OCI-LY1 (cell line): Measurements from ENCODE around the gene GABRD.
"Not testable (repeated sequence)": the region's sequence is repeated elsewhere in the genome, so short reads cannot be mapped to it uniquely, and the experiment has no call there.

ENCODE experiments used
- H2AFZ ChIP-seq: fragments of 200-600 bp; sonication (generic), shearing (Covaris generic); 2 replicates; pipeline ENCODE4 v1.6.0; 2014; ENCODE audit warnings: antibody characterized with exemption, mild to moderate bottlenecking, low read length
- H3F3A ChIP-seq: fragments of 200-600 bp; sonication (generic), shearing (Covaris generic); 2 replicates; pipeline ENCODE4 v1.6.0; 2014; ENCODE audit warnings: mild to moderate bottlenecking, antibody characterized with exemption, low read length, moderate library complexity; ENCODE audit not compliant: insufficient read depth
- H3K27ac ChIP-seq: fragments of 200-600 bp; sonication (generic); 2 replicates; pipeline ENCODE4 v1.5.1; 2014; ENCODE audit warnings: low read length, mixed run types, mild to moderate bottlenecking, low read depth; ENCODE audit not compliant: poor library complexity, severe bottlenecking
- H3K27me3 ChIP-seq: fragments of 200-600 bp; sonication (generic); 2 replicates; pipeline ENCODE4 v1.6.0; 2014; ENCODE audit warnings: antibody characterized with exemption, mild to moderate bottlenecking, low read length, moderate library complexity; ENCODE audit not compliant: insufficient read depth
- H3K36me3 ChIP-seq: fragments of 200-600 bp; sonication (generic); 2 replicates; pipeline ENCODE4 v1.6.1; 2014; ENCODE audit warnings: mild to moderate bottlenecking, antibody characterized with exemption, low read length, moderate library complexity, mixed read lengths; ENCODE audit not compliant: insufficient read depth
- H3K4me1 ChIP-seq: fragments of 200-600 bp; sonication (generic); 2 replicates; pipeline ENCODE4 v1.5.1; 2014; ENCODE audit warnings: mild to moderate bottlenecking, low read length, moderate library complexity; ENCODE audit not compliant: insufficient read depth, severe bottlenecking
- H3K4me2 ChIP-seq: fragments of 200-600 bp; sonication (generic), shearing (Covaris generic); 2 replicates; pipeline ENCODE4 v1.6.1; 2014; ENCODE audit warnings: low read length
- H3K4me3 ChIP-seq: fragments of 200-600 bp; sonication (generic); 2 replicates; pipeline ENCODE4 v1.5.1; 2014; ENCODE audit warnings: low read length, low read depth, mild to moderate bottlenecking, mixed read lengths; ENCODE audit not compliant: poor library complexity, severe bottlenecking
- H3K79me2 ChIP-seq: fragments of 200-600 bp; shearing (Covaris generic); 2 replicates; pipeline ENCODE4 v1.6.1; 2016; ENCODE audit warnings: mixed run types, low read length, mixed read lengths; ENCODE audit not compliant: insufficient read depth
- H3K9ac ChIP-seq: fragments of 200-600 bp; sonication (generic), shearing (Covaris generic); 2 replicates; pipeline ENCODE4 v1.6.1; 2014; ENCODE audit warnings: mild to moderate bottlenecking, low read length, mixed read lengths
- H3K9me2 ChIP-seq: fragments of 200-600 bp; sonication (generic), shearing (Covaris generic); 2 replicates; pipeline ENCODE4 v1.6.1; 2014; ENCODE audit warnings: low read depth, mild to moderate bottlenecking, low read length, mixed read lengths
- H3K9me3 ChIP-seq: fragments of 200-600 bp; shearing (Covaris generic); 2 replicates; pipeline ENCODE4 v1.6.1; 2014; ENCODE audit warnings: low read length, mixed read lengths
- H4K20me1 ChIP-seq: fragments of 200-600 bp; sonication (generic), shearing (Covaris generic); 2 replicates; pipeline ENCODE4 v1.6.0; 2016; ENCODE audit warnings: mild to moderate bottlenecking, low read length; ENCODE audit not compliant: insufficient read depth
- CTCF ChIP-seq: fragments of 200-600 bp; sonication (generic), shearing (Covaris generic); IDR thresholded peaks from 2 replicates; pipeline ENCODE4 v1.5.1; 2017; ENCODE audit warnings: mild to moderate bottlenecking, antibody characterized with exemption, low read length, moderate library complexity, mixed read lengths
- EZH2 ChIP-seq: fragments of 200-600 bp; sonication (generic), shearing (Covaris generic); IDR thresholded peaks from 2 replicates; pipeline ENCODE4 v1.8.0; 2017; ENCODE audit warnings: borderline replicate concordance, mixed run types, mild to moderate bottlenecking, antibody characterized with exemption, low read length, moderate library complexity, mixed read lengths

GABRD gene

GRCh38 chr1:1980467-1981141 lies 38.5 kb upstream of the GABRD start:
- no peak for TF ChIP-seq CTCF
- no peak for TF ChIP-seq EZH2
- no peaks in the 10 kb centered on the region for H3K79me2 ChIP-seq

GRCh38 chr1:1981142-1981500 lies 38.0 kb upstream of the GABRD start:
- H3K79me2 ChIP-seq, result no peaks in the 10 kb centered on the region

More at GRCh38 chr1:1980467-1981141, 38.5 kb upstream of the GABRD start:
- Histone ChIP-seq H3K36me3 (no peaks in the 10 kb centered on the region), H3K4me3 (no peak overlapping the region), H3K27me3 (no peaks in the 10 kb centered on the region), H3K9me3 (no peaks in the 10 kb centered on the region), H3K4me1 (no peaks in the 10 kb centered on the region), H2AFZ (no peak overlapping the region), H3K27ac (no peak overlapping the region), H3K4me2 (no peak overlapping the region), H4K20me1 (no peaks in the 10 kb centered on the region), H3K9ac (no peak overlapping the region), H3F3A (no peaks in the 10 kb centered on the region), H3K9me2 (no peaks in the 10 kb centered on the region)

GRCh38 chr1:1981631-1982327 lies 37.4 kb upstream of the GABRD start:
- not testable (repeated sequence) for H3K4me3 ChIP-seq, H3K27me3 ChIP-seq, H3K36me3 ChIP-seq, H3K9ac ChIP-seq, H3K79me2 ChIP-seq, H2AFZ ChIP-seq, H3F3A ChIP-seq, H3K27ac ChIP-seq, H3K4me2 ChIP-seq, H3K4me1 ChIP-seq, H3K9me2 ChIP-seq, H3K9me3 ChIP-seq, H4K20me1 ChIP-seq

More at GRCh38 chr1:1981142-1981500, 38.0 kb upstream of the GABRD start:
- Histone ChIP-seq H2AFZ (no peak overlapping the region), H3K9me2 (no peaks in the 10 kb centered on the region), H4K20me1 (no peaks in the 10 kb centered on the region), H3K27ac (no peak overlapping the region), H3K27me3 (no peaks in the 10 kb centered on the region), H3K9me3 (no peaks in the 10 kb centered on the region), H3K9ac (no peak overlapping the region), H3K4me3 (no peak overlapping the region), H3F3A (no peaks in the 10 kb centered on the region), H3K4me2 (no peak overlapping the region), H3K4me1 (no peaks in the 10 kb centered on the region), H3K36me3 (no peaks in the 10 kb centered on the region)
- TF ChIP-seq CTCF (no peak), EZH2 (no peak)
